T-helper 1 cell (primary cell): Measurements from ENCODE around the gene TUBGCP6.
A peak's percentile ranks its signal among the peaks of the same experiment; 100 is the strongest.

Source experiments
- DNase-seq, 5 donors: peaks; one replicate each; pipeline ENCODE4 v3.0.0-alpha.2; 2012 to 2020

Gene TUBGCP6

GRCh38 chr22:50224071-50224470 lies 20.8 kb downstream of the TUBGCP6 start:
- no peak for DNase-seq

- DNase-seq = peak in 1 of 5 donors; percentile 5
Observed at GRCh38 chr22:50222508-50222907, 22.3 kb downstream of the TUBGCP6 start.

GRCh38 chr22:50221410-50222300 lies 23.2 kb downstream of the TUBGCP6 start:
- peak in 1 of 5 donors; percentile 2 for DNase-seq

GRCh38 chr22:50220603-50221409 lies 24.0 kb downstream of the TUBGCP6 start:
- no peak for DNase-seq

GRCh38 chr22:50219800-50220602 lies 24.8 kb downstream of the TUBGCP6 start:
- DNase-seq = no peak

GRCh38 chr22:50218996-50219727 lies 25.7 kb downstream of the TUBGCP6 start:
- peak in 1 of 5 donors; percentile 1 for DNase-seq

- DNase-seq = no peak
Observed at GRCh38 chr22:50218153-50218995, 26.4 kb downstream of the TUBGCP6 start.

GRCh38 chr22:50217543-50218152 lies 27.2 kb downstream of the TUBGCP6 start:
- DNase-seq = peak in 1 of 5 donors; percentile 12

- DNase-seq = peak in 2 of 5 donors; percentile 3 to 8
Observed at GRCh38 chr22:50216684-50217520, 27.9 kb downstream of the TUBGCP6 start.

GRCh38 chr22:50216055-50216683 lies 28.7 kb downstream of the TUBGCP6 start:
- DNase-seq = no peak

- DNase-seq = no peak
Observed at GRCh38 chr22:50215297-50216054, 29.3 kb downstream of the TUBGCP6 start.

GRCh38 chr22:50213263-50213662 lies 31.6 kb downstream of the TUBGCP6 start:
- DNase-seq = no peak

GRCh38 chr22:50211147-50211546 lies 33.7 kb downstream of the TUBGCP6 start:
- DNase-seq = no peak

GRCh38 chr22:50210378-50211139 lies 34.3 kb downstream of the TUBGCP6 start:
- peak in 1 of 5 donors; percentile 1 for DNase-seq

- DNase-seq = peak in 4 of 5 donors; percentile 59 to 70 (median 64)
Observed at GRCh38 chr22:50209893-50210292, 34.9 kb downstream of the TUBGCP6 start.

- DNase-seq = peak in 1 of 5 donors; percentile 2
Observed at GRCh38 chr22:50208939-50209892, 35.6 kb downstream of the TUBGCP6 start.
